Right lobe of liver (tissue), 6 donors: ENCODE measurements around the gene EHD2. TPM values are rescaled to one million over a fixed set of nuclear protein-coding genes. Genes with fewer than 3 reads are reported as not detected.
A peak's percentile ranks its signal among the peaks of the same experiment; 100 is the strongest.

ENCODE experiments used
- ATAC-seq, 4 donors: fragments of 200-7000 bp; cut with Tn5 transposase; one replicate each; pipeline ENCODE4 v1.9.1; 2020; ENCODE audit warnings: mild to moderate bottlenecking in 4 of 4, moderate library complexity in 4 of 4
- DNase-seq, 3 donors: peaks; one replicate each; pipeline ENCODE4 v3.0.0-alpha.2; 2020
- H3K27ac ChIP-seq, 3 donors: fragments of 200-600 bp; one replicate each; pipeline ENCODE4 v1.8.0; 2022
- H3K27me3 ChIP-seq, 2 donors: fragments of 200-600 bp; one replicate each; pipeline ENCODE4 v1.8.0; 2022
- H3K36me3 ChIP-seq, 4 donors: fragments of 200-600 bp; sonication (generic) in 1 of 4; one replicate each; pipeline versions ENCODE4 v1.5.1 to v1.8.0; 2017 to 2022; ENCODE audit warnings: control low read depth in 1 of 4
- H3K4me1 ChIP-seq, 4 donors: fragments of 200-600 bp; sonication (generic) in 1 of 4; one replicate each; pipeline versions ENCODE4 v1.5.1 to v1.8.0; 2017 to 2022; ENCODE audit warnings: control low read depth in 1 of 4
- H3K4me3 ChIP-seq, 3 donors: fragments of 200-600 bp; one replicate each; pipeline ENCODE4 v1.8.0; 2022
- H3K9me3 ChIP-seq, 4 donors: fragments of 200-600 bp; sonication (generic) in 1 of 4; one replicate each; pipeline versions ENCODE4 v1.5.1 to v1.8.0; 2017 to 2022; ENCODE audit warnings: control low read depth in 1 of 4
- CTCF ChIP-seq, 4 donors: fragments of 200-600 bp in 3 of 4; fragments of 450-650 bp in 1 of 4; IDR thresholded peaks; one replicate each; pipeline versions ENCODE4 v1.5.1 to v1.8.0; 2016 to 2022; ENCODE audit warnings: antibody characterized with exemption in 4 of 4, mild to moderate bottlenecking in 2 of 4
- POLR2A ChIP-seq: fragments of 450-650 bp; IDR thresholded peaks from one replicate; pipeline ENCODE4 v1.6.1; 2017; ENCODE audit warnings: antibody characterized with exemption, mild to moderate bottlenecking
- WGBS: methylation state at CpG from one replicate; pipeline ENCODE4 v1.1.6; 2018; ENCODE audit warnings: low coverage, low lambda C conversion rate; ENCODE audit not compliant: insufficient coverage; ENCODE audit errors: missing lambda C conversion rate; 5-methylcytosine and 5-hydroxymethylcytosine counted together
- intact Hi-C, 2 donors: fragments of 100-400 bp; cut with DNase I; formaldehyde crosslinking; loops; one replicate each; pipeline versions ENCODE4 v1.11.2 to v1.14.1; 2022
- total RNA-seq, 6 experiments: library from RNA; depleted of rRNA in 2 of 6; stranded (reverse); fragments of >200 nt in 2 of 6; fragmentation: NEBNext Ultra II Directional in 3 of 6; extraction: Animal tissue kit (Norgen Biotek cat#: 25700) in 3 of 6; gene quantifications; one replicate each; pipeline versions ENCODE4 v1.1.0 to v1.2.4, GENCODE V29; 2016 to 2023
- donor health status: DM: no; HTN: yes; CAD: no.
- donor health status: DM: no; HTN: no; CAD: no.
- donor health status: DM: no; HTN: no; CAD: no.
- donor health status: DM: no; HTN: yes; CAD: no.
- donor health status: DM: no; HTN: yes; CAD: no.

EHD2 gene
- total RNA-seq, 6 experiments from 2014 or later, result 3.6 to 20.2 (median 12.8) TPM

- 71% methylated on average over 7 of the region's 27 CpGs for WGBS
- Histone ChIP-seq H3K4me3 (no peak overlapping the region), H3K27me3 (no peaks in the 10 kb centered on the region), H3K9me3 (no peaks in the 10 kb centered on the region), H3K36me3 (peaks cover 0 to 64% (median 46%) of the 10 kb centered on the region in 4 donors), H3K4me1 (peaks cover 0 to 20% (median 7%) of the 10 kb centered on the region in 4 donors), H3K27ac (no peak overlapping the region)
- ATAC-seq (no peak), DNase-seq (no peak)
- TF ChIP-seq POLR2A, result no peak
- intact Hi-C loops, result no loop called here
Measured at GRCh38 chr19:47752440-47753211, 39.4 kb downstream of the EHD2 start.

GRCh38 chr19:47754206-47755064 is 41.2 kb downstream of the EHD2 start:
- WGBS, result 91% methylated on average over 4 of the region's 37 CpGs
- H3K4me1 ChIP-seq, result peaks cover 0 to 29% (median 12%) of the 10 kb centered on the region in 4 donors
- no peaks in the 10 kb centered on the region for H3K9me3 ChIP-seq
- TF ChIP-seq CTCF (IDR thresholded peaks at IDR 0.05) (no peak), POLR2A (no peak)
- no peak for DNase-seq
- H3K4me3 ChIP-seq, result no peak overlapping the region
- H3K36me3 ChIP-seq, result peaks cover 0 to 56% (median 41%) of the 10 kb centered on the region in 4 donors
- H3K27me3 ChIP-seq, result no peaks in the 10 kb centered on the region
- intact Hi-C loops, result no loop called here
- H3K27ac ChIP-seq, result no peak overlapping the region
- ATAC-seq, result no peak

GRCh38 chr19:47755065-47755761 is 42.0 kb downstream of the EHD2 start:
- intact Hi-C loops, result no loop called here
- no peak for ATAC-seq

More at GRCh38 chr19:47755065-47755761, 42.0 kb downstream of the EHD2 start:
- Histone ChIP-seq H3K27ac (no peak overlapping the region), H3K27me3 (no peaks in the 10 kb centered on the region), H3K9me3 (no peaks in the 10 kb centered on the region), H3K4me1 (peaks cover 0 to 29% (median 12%) of the 10 kb centered on the region in 4 donors), H3K4me3 (no peak overlapping the region), H3K36me3 (peaks cover 0 to 50% (median 35%) of the 10 kb centered on the region in 4 donors)
- 80% methylated on average over 2 of the region's 36 CpGs for WGBS
- DNase-seq, result peak in 1 of 3 donors; percentile 55
- TF ChIP-seq CTCF (IDR thresholded peaks at IDR 0.05) (no peak), POLR2A (no peak)
